HL-60 (cell line): ENCODE measurements around the gene TK2.

Experiments used
- DNase-seq, 2 experiments: peaks; one replicate each; pipeline ENCODE4 v3.0.0-alpha.2; 2010 to 2020; ENCODE audit warnings: low read depth in 1 of 2, low spot score in 1 of 2
- H3K27ac ChIP-seq: fragments of 250-450 bp; sonication (Bioruptor Pico); replicated peaks from 2 replicates; pipeline ENCODE4 v1.5.1; 2020; ENCODE audit warnings: mild to moderate bottlenecking, moderate library complexity
- H3K27me3 ChIP-seq: fragments of 250-450 bp; sonication (Bioruptor Pico); 2 replicates; pipeline ENCODE4 v1.5.1; 2021; ENCODE audit warnings: mild to moderate bottlenecking, moderate library complexity; ENCODE audit not compliant: insufficient read depth, poor library complexity, severe bottlenecking
- H3K4me3 ChIP-seq: replicated peaks from 2 replicates; pipeline ENCODE4 v1.5.1; 2011; ENCODE audit warnings: mild to moderate bottlenecking, control low read depth, low read length; ENCODE audit not compliant: insufficient read depth
- GABPA ChIP-seq: IDR thresholded peaks from 2 replicates; pipeline ENCODE4 v1.6.1; 2012; ENCODE audit warnings: low read depth
- POLR2AphosphoS5 ChIP-seq: IDR thresholded peaks from 2 replicates; pipeline ENCODE4 v1.6.1; 2012; ENCODE audit warnings: low read depth
- REST ChIP-seq: IDR thresholded peaks from 2 replicates; pipeline ENCODE4 v1.6.1; 2012; ENCODE audit warnings: low read depth; ENCODE audit not compliant: insufficient replicate concordance
- SPI1 ChIP-seq: IDR thresholded peaks from 2 replicates; pipeline ENCODE4 v1.6.1; 2012; ENCODE audit warnings: low read depth, mild to moderate bottlenecking, borderline replicate concordance
- TF ChIP-seq, protein P1 (sequence below): IDR thresholded peaks from one replicate; pipeline ENCODE4 v1.5.1; 2011; ENCODE audit warnings: low read length, control low read depth, inconsistent platforms; ENCODE audit not compliant: insufficient read depth

The TK2 gene

DNA sequence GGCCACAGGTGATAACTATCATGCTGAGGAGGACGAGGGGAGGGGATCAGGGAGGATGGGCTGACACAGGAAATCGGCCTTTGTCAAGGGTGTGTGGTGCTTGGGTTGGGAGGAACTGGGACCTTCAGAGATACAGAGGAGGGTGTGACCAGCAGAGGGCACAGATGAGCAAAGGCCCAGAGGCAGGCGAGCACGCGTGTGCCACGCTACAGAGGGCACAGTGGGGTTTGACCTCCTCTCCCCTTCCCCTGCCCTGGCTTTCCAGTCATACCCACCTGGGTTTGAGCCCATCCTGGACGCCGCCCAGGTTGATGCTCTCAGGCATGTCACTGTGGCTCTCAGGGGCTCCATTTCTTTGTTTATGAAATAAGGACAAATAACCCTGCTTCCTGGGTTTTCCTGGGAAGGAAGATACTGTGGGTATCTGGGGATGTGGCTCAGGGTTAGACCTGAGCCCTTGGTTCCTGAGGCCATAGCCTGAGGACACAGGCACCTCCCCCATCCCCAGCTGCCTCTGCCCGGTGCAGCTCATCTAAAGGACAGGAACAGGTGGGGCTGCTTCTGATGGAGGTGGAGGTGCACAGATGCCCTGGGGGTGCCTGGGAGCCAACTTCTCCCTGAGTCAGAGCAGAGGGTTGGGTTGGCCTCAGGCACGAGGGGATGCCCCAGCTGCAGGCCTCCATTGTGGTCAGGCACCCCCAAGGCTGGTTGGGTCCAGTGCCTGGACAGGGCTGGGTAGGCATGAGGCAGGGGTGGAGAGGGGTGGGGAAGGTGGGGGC, 71.0 kb downstream of the TK2 start:
- DNase-seq = peak; percentile 61 to 84
- H3K27ac ChIP-seq = peak overlapping the region; percentile 21; the same call in 1 of the 2 replicates
- TF ChIP-seq SPI1 = peak; percentile 76
- no peak for TF ChIP-seq GABPA
- TF ChIP-seq REST = no peak
- peak; percentile 30; the same call in 1 of the 2 replicates for TF ChIP-seq POLR2AphosphoS5
- TF ChIP-seq, protein P1, sequence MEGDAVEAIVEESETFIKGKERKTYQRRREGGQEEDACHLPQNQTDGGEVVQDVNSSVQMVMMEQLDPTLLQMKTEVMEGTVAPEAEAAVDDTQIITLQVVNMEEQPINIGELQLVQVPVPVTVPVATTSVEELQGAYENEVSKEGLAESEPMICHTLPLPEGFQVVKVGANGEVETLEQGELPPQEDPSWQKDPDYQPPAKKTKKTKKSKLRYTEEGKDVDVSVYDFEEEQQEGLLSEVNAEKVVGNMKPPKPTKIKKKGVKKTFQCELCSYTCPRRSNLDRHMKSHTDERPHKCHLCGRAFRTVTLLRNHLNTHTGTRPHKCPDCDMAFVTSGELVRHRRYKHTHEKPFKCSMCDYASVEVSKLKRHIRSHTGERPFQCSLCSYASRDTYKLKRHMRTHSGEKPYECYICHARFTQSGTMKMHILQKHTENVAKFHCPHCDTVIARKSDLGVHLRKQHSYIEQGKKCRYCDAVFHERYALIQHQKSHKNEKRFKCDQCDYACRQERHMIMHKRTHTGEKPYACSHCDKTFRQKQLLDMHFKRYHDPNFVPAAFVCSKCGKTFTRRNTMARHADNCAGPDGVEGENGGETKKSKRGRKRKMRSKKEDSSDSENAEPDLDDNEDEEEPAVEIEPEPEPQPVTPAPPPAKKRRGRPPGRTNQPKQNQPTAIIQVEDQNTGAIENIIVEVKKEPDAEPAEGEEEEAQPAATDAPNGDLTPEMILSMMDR = peak; percentile 98

DNA sequence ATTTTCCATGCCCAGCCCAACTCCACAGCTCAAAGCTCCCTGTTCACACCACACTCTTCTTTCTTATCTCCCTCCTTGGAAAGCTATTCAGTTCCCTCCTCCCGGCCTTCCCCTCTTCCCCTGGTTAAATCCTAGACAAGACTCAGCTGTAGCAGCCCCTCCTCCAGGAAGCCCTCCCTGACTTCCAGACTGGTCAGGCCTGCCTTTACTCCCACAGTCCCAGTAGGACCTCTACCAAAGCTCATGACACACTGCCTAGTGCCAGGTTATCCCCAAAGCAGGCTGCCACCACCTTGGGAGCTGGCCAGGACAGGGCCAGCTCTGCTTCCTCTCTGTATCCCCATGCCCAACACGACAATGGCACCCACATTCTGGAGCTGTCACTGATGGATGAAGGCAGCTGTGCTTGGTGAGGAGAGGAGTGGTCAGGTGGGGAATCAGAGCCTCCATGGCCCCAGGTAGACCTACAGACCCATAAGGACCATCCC, 72.8 kb downstream of the TK2 start:
- no peak overlapping the region for H3K27ac ChIP-seq
- H3K4me3 ChIP-seq = no peak overlapping the region
- DNase-seq = no peak
- TF ChIP-seq REST = no peak
- TF ChIP-seq SPI1 = no peak
- TF ChIP-seq, protein P1 = no peak
- no peak for TF ChIP-seq POLR2AphosphoS5
- TF ChIP-seq GABPA = no peak
- no peaks in the 10 kb centered on the region for H3K27me3 ChIP-seq

More for the DNA sequence above, 71.0 kb downstream of the TK2 start:
- Histone ChIP-seq H3K4me3 (no peak overlapping the region), H3K27me3 (no peaks in the 10 kb centered on the region)

GRCh38 chr16:66476328-66477027, 73.4 kb downstream of the TK2 start:
- H3K27me3 ChIP-seq = no peaks in the 10 kb centered on the region
- TF ChIP-seq SPI1 (no peak), POLR2AphosphoS5 (no peak), REST (no peak), GABPA (no peak)
- peak in 1 of 2 experiments; percentile 16 for DNase-seq
- no peak overlapping the region for H3K4me3 ChIP-seq
- H3K27ac ChIP-seq = no peak overlapping the region
